ENCODE data around the gene ATF3.

- no peak for TF ChIP-seq CTCF (conservative IDR thresholded peaks at IDR 0.05 in 1 of 2, IDR thresholded peaks at IDR 0.05 in 1 of 2; ENCODE audit: low read depth in 1 of 2, low read length in 2 of 2)
- TF ChIP-seq EZH2 (IDR thresholded peaks at IDR 0.05; ENCODE audit: low read length, missing control alignments) = no peak
Measured at GRCh38 chr1:212651521-212651920, 43.0 kb downstream of the ATF3 start.
